Mucosa of descending colon (tissue), 3 donors: Measurements from ENCODE around the gene OTUD5. TPM values are rescaled to one million over a fixed set of nuclear protein-coding genes. Genes with fewer than 3 reads are reported as not detected.

Experiments used
- ATAC-seq: fragments of 200-7000 bp; cut with Tn5 transposase; one replicate; pipeline ENCODE4 v1.9.1; 2020; ENCODE audit warnings: mild to moderate bottlenecking, moderate library complexity
- DNase-seq, 3 donors: peaks; one replicate each; pipeline ENCODE4 v3.0.0-alpha.2; 2020
- H3K36me3 ChIP-seq: fragments of 200-600 bp; one replicate; pipeline ENCODE4 v1.8.0; 2021; ENCODE audit warnings: low read depth, mild to moderate bottlenecking
- H3K4me1 ChIP-seq: fragments of 200-600 bp; one replicate; pipeline ENCODE4 v1.8.0; 2021; ENCODE audit warnings: low read depth, mild to moderate bottlenecking
- H3K4me3 ChIP-seq: fragments of 200-600 bp; one replicate; pipeline ENCODE4 v1.8.0; 2021; ENCODE audit warnings: mild to moderate bottlenecking
- H3K9me3 ChIP-seq: fragments of 200-600 bp; one replicate; pipeline ENCODE4 v1.8.0; 2021; ENCODE audit warnings: mild to moderate bottlenecking
- intact Hi-C, 2 donors: fragments of 100-400 bp; cut with DNase I in 1 of 2; cut with micrococcal nuclease in 1 of 2; formaldehyde crosslinking; loops; one replicate each; pipeline versions ENCODE4 v1.11.0 to v1.11.1; 2022; cut with DNase I, micrococcal nuclease
- total RNA-seq, 3 donors: library from RNA; stranded (reverse); fragmentation: NEBNext Ultra II Directional in 2 of 3; extraction: Animal tissue kit (Norgen Biotek cat#: 25700) in 2 of 3; gene quantifications; one replicate each; pipeline versions ENCODE4 v1.2.1 to v1.2.4, GENCODE V29; 2021 to 2023
- TF ChIP-seq, protein P1 (sequence below): fragments of 200-600 bp; IDR thresholded peaks from one replicate; pipeline ENCODE4 v1.8.0; 2022; ENCODE audit warnings: antibody characterized with exemption, mild to moderate bottlenecking
- donor health status: DM: no; HTN: no; CAD: no; lungs with moderate emphysema.
- donor health status: DM: no; HTN: no; CAD: no.
- donor health status: DM: no; HTN: yes; CAD: no.

OTUD5 gene
- total RNA-seq, 3 donors from 2014 or later = 43.6 to 56.5 (median 52.5) TPM

DNA sequence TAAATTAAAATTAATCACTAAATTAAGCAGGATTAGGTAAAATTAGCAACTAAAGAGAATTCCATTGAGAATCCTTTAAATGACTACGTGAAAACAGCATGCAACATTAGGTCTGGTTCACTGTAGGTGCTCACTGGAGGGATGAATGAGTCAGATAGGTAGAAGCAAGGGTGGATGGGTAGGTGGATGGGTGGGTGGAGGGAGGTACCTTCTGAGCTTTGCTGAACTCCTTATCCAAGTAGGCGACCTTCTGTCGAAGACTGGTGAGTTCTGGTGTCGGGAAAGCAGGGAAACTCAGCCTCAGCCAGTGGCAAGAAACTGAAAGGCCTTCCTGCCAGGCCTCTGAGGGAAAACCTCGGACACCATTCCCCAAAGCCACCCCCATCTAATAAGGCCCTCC, 41.6 kb upstream of the OTUD5 start:
- no peaks in the 10 kb centered on the region for H3K9me3 ChIP-seq
- peak in 1 of 3 donors; percentile 1 for DNase-seq
- intact Hi-C loops = no loop called here
- ATAC-seq = no peak
- H3K4me3 ChIP-seq = no peak overlapping the region
- H3K36me3 ChIP-seq = no peaks in the 10 kb centered on the region
- TF ChIP-seq, protein P1, sequence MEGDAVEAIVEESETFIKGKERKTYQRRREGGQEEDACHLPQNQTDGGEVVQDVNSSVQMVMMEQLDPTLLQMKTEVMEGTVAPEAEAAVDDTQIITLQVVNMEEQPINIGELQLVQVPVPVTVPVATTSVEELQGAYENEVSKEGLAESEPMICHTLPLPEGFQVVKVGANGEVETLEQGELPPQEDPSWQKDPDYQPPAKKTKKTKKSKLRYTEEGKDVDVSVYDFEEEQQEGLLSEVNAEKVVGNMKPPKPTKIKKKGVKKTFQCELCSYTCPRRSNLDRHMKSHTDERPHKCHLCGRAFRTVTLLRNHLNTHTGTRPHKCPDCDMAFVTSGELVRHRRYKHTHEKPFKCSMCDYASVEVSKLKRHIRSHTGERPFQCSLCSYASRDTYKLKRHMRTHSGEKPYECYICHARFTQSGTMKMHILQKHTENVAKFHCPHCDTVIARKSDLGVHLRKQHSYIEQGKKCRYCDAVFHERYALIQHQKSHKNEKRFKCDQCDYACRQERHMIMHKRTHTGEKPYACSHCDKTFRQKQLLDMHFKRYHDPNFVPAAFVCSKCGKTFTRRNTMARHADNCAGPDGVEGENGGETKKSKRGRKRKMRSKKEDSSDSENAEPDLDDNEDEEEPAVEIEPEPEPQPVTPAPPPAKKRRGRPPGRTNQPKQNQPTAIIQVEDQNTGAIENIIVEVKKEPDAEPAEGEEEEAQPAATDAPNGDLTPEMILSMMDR = no peak
- no peaks in the 10 kb centered on the region for H3K4me1 ChIP-seq

DNA sequence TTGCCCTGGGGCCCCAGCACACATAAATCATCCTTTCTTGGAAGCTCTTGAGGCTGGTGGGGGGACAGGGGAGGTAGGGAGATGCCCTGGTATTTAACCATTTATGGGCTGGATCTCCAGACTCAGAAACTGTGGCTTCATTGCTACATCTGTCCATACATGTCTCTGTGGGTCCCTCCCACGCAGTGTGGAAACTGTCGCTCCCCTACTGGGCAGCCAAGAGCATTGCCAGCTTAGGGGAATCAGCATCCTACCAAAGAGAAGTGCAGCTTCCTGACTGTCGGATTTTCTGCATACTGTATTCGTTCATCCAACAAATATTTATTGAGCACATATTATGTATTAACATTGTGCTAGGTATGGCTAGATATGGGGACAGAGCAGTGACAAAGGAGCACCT, 41.0 kb upstream of the OTUD5 start:
- Histone ChIP-seq H3K9me3 (no peaks in the 10 kb centered on the region), H3K4me3 (no peak overlapping the region), H3K4me1 (no peaks in the 10 kb centered on the region), H3K36me3 (no peaks in the 10 kb centered on the region)
- peak in 1 of 3 donors; percentile 1 for DNase-seq
- no peak for ATAC-seq
- TF ChIP-seq, protein P1 = no peak
- intact Hi-C loops = no loop called here

DNA sequence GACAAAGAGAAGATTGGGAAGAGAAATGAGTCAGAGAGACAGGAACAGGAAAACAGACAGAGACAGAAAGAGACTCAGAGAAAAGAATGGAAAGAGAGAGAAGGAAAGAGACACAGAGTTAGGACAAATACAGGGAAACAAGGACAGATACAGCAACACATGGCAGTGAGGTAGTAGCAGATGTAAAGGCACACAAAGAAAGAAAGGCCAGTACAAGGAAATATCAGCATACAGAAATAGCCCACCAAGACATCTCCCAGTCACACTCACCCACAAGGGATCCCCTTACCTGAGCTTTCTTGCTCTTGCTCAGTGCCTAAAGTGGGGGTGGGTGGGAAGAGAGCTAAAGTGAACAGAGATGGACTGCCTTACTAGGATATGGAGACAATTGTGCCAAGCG, 40.5 kb upstream of the OTUD5 start:
- Histone ChIP-seq H3K36me3 (no peaks in the 10 kb centered on the region), H3K4me1 (no peaks in the 10 kb centered on the region), H3K9me3 (no peaks in the 10 kb centered on the region), H3K4me3 (no peak overlapping the region)
- DNase-seq (no peak), ATAC-seq (no peak)
- TF ChIP-seq, protein P1 = no peak
- intact Hi-C loops = no loop called here

DNA sequence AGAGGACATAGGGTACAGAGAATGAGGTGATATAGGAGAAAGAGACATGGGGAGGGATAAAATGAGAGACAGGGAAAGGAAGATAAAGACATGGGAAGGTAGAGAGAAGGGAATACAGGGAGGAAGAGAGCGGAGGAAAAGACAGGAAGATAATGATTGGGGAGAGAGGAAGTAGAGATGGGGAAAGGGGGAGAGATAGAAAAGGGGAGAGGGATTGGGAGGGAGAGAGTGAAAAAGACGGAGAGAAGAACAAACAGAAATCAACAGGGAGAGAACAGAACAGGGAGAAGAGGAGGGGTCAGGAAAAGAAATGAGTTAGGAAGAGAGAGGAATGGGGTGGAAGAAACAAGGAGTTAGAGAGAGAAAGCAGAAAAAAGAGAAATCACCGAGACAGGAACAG, 40.0 kb upstream of the OTUD5 start:
- TF ChIP-seq, protein P1 = no peak
- no peak for DNase-seq
- intact Hi-C loops = no loop called here
- no peak for ATAC-seq
- Histone ChIP-seq H3K9me3 (no peaks in the 10 kb centered on the region), H3K4me3 (no peak overlapping the region), H3K4me1 (no peaks in the 10 kb centered on the region), H3K36me3 (no peaks in the 10 kb centered on the region)

DNA sequence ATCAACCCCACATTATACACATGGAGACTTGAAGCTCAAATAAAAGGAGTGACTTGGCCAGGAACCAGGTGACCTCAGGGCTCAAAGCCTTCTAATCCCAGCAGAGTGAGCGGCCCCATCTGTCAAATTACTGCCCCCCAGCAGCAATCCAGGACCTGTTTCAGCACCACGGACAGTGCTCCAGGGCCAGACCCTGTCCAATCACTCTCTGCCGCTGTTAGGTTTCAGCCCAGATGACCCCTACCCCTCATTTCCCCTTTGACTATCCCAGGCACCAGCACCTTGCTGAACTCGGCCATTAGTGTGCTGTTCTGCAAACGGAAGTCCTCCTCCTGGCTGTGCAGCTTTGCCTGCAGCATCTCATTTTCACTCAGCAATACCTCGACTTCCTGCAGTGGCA, 39.6 kb upstream of the OTUD5 start:
- peak in 1 of 3 donors; percentile 4 for DNase-seq

More for the DNA sequence above, 39.6 kb upstream of the OTUD5 start:
- no peak for ATAC-seq
- intact Hi-C loops = no loop called here
- no peak overlapping the region for H3K4me3 ChIP-seq
- no peaks in the 10 kb centered on the region for H3K36me3 ChIP-seq
- TF ChIP-seq, protein P1 = no peak
- H3K9me3 ChIP-seq = no peaks in the 10 kb centered on the region
- no peaks in the 10 kb centered on the region for H3K4me1 ChIP-seq
